Measurements from ENCODE around the gene ANP32E.

The ANP32E gene

GRCh38 chr1:150185481-150185880 is 50.4 kb downstream of the ANP32E start:
- no peak overlapping the region for H3K4me3 Mint-ChIP-seq
- H3K27me3 Mint-ChIP-seq (ENCODE audit: low read depth) = peaks cover 8% of the 10 kb centered on the region
- H3K9me3 Mint-ChIP-seq = no peaks in the 10 kb centered on the region
- no peaks in the 10 kb centered on the region for H3K36me3 Mint-ChIP-seq (ENCODE audit: low read depth)
- no peak for TF ChIP-seq CTCF (IDR thresholded peaks at IDR 0.05; ENCODE audit: unreplicated experiment in 3 of 3)
- H3K27ac Mint-ChIP-seq = no peak overlapping the region
- H3K4me1 Mint-ChIP-seq = peaks cover 9% of the 10 kb centered on the region

- no peak for TF ChIP-seq CTCF (IDR thresholded peaks at IDR 0.05; ENCODE audit: unreplicated experiment in 3 of 3)
- no peaks in the 10 kb centered on the region for H3K36me3 Mint-ChIP-seq (ENCODE audit: low read depth)
- H3K27ac Mint-ChIP-seq = no peak overlapping the region
- no peaks in the 10 kb centered on the region for H3K9me3 Mint-ChIP-seq
- peaks cover 8% of the 10 kb centered on the region for H3K27me3 Mint-ChIP-seq (ENCODE audit: low read depth)
- H3K4me3 Mint-ChIP-seq = no peak overlapping the region
- peaks cover 9% of the 10 kb centered on the region for H3K4me1 Mint-ChIP-seq
These were observed 52.9 kb downstream of the ANP32E start for GRCh38 chr1:150183061-150183460.

- Mint-ChIP-seq H3K9me3 (no peaks in the 10 kb centered on the region), H3K27ac (no peak overlapping the region), H3K36me3 (ENCODE audit: low read depth) (no peaks in the 10 kb centered on the region), H3K4me3 (no peak overlapping the region), H3K4me1 (peaks cover 3% of the 10 kb centered on the region), H3K27me3 (ENCODE audit: low read depth) (peaks cover 4% of the 10 kb centered on the region)
- TF ChIP-seq CTCF (IDR thresholded peaks at IDR 0.05; ENCODE audit: unreplicated experiment in 3 of 3) = no peak
These were observed 53.7 kb downstream of the ANP32E start for GRCh38 chr1:150182247-150182646.

- no peak for TF ChIP-seq CTCF (IDR thresholded peaks at IDR 0.05; ENCODE audit: unreplicated experiment in 3 of 3)
- Mint-ChIP-seq H3K36me3 (ENCODE audit: low read depth) (no peaks in the 10 kb centered on the region), H3K27me3 (ENCODE audit: low read depth) (no peaks in the 10 kb centered on the region), H3K27ac (no peak overlapping the region), H3K4me3 (no peak overlapping the region), H3K9me3 (no peaks in the 10 kb centered on the region), H3K4me1 (no peaks in the 10 kb centered on the region)
These were observed 55.4 kb downstream of the ANP32E start for GRCh38 chr1:150180474-150180873.

- no peaks in the 10 kb centered on the region for H3K4me1 Mint-ChIP-seq
- no peaks in the 10 kb centered on the region for H3K27me3 Mint-ChIP-seq (ENCODE audit: low read depth)
- H3K9me3 Mint-ChIP-seq = no peaks in the 10 kb centered on the region
- H3K36me3 Mint-ChIP-seq (ENCODE audit: low read depth) = no peaks in the 10 kb centered on the region
- H3K4me3 Mint-ChIP-seq = no peak overlapping the region
- TF ChIP-seq CTCF (IDR thresholded peaks at IDR 0.05; ENCODE audit: unreplicated experiment in 3 of 3) = no peak
- no peak overlapping the region for H3K27ac Mint-ChIP-seq
These were observed 56.0 kb downstream of the ANP32E start for GRCh38 chr1:150179867-150180266.

GRCh38 chr1:150178548-150178947 is 57.4 kb downstream of the ANP32E start:
- H3K9me3 Mint-ChIP-seq = no peaks in the 10 kb centered on the region

More at GRCh38 chr1:150178548-150178947, 57.4 kb downstream of the ANP32E start:
- no peak for TF ChIP-seq CTCF (IDR thresholded peaks at IDR 0.05; ENCODE audit: unreplicated experiment in 3 of 3)
- Mint-ChIP-seq H3K27ac (no peak overlapping the region), H3K27me3 (ENCODE audit: low read depth) (no peaks in the 10 kb centered on the region), H3K4me3 (no peak overlapping the region), H3K36me3 (ENCODE audit: low read depth) (no peaks in the 10 kb centered on the region), H3K4me1 (no peaks in the 10 kb centered on the region)
